ENCODE data around the gene CASP6.

Gene CASP6

GRCh38 chr4:109728385-109728784 is 25.1 kb upstream of the CASP6 start:
- Histone ChIP-seq H3K36me3 (peaks cover 32% of the 10 kb centered on the region), H3K27ac (no peak overlapping the region), H3K27me3 (ENCODE audit: insufficient read depth, low read depth, severe bottlenecking) (no peaks in the 10 kb centered on the region), H3K9me3 (ENCODE audit: severe bottlenecking) (no peaks in the 10 kb centered on the region), H3K4me3 (ENCODE audit: low read depth, low read length) (peak overlapping the region; percentile 51)
- DNase-seq = no peak
- no peak for TF ChIP-seq CTCF (IDR thresholded peaks at IDR 0.05; ENCODE audit: low read depth, low read length)

GRCh38 chr4:109723110-109723509 is 19.9 kb upstream of the CASP6 start:
- DNase-seq = no peak
- Histone ChIP-seq H3K4me3 (ENCODE audit: low read depth, low read length) (no peak overlapping the region), H3K27me3 (ENCODE audit: insufficient read depth, low read depth, severe bottlenecking) (no peaks in the 10 kb centered on the region), H3K27ac (no peak overlapping the region), H3K36me3 (peaks cover 31% of the 10 kb centered on the region), H3K9me3 (ENCODE audit: severe bottlenecking) (no peaks in the 10 kb centered on the region)
- no peak for TF ChIP-seq CTCF (IDR thresholded peaks at IDR 0.05; ENCODE audit: low read depth, low read length)

GRCh38 chr4:109722357-109722756 is 19.1 kb upstream of the CASP6 start:
- H3K27ac ChIP-seq = no peak overlapping the region
- no peak overlapping the region for H3K4me3 ChIP-seq (ENCODE audit: low read depth, low read length)
- no peaks in the 10 kb centered on the region for H3K9me3 ChIP-seq (ENCODE audit: severe bottlenecking)
- no peaks in the 10 kb centered on the region for H3K27me3 ChIP-seq (ENCODE audit: insufficient read depth, low read depth, severe bottlenecking)
- H3K36me3 ChIP-seq = peaks cover 35% of the 10 kb centered on the region
- no peak for DNase-seq
- TF ChIP-seq CTCF (IDR thresholded peaks at IDR 0.05; ENCODE audit: low read depth, low read length) = no peak

GRCh38 chr4:109721033-109721432 is 17.8 kb upstream of the CASP6 start:
- H3K27ac ChIP-seq = no peak overlapping the region
- no peaks in the 10 kb centered on the region for H3K9me3 ChIP-seq (ENCODE audit: severe bottlenecking)
- H3K4me3 ChIP-seq (ENCODE audit: low read depth, low read length) = no peak overlapping the region
- TF ChIP-seq CTCF (IDR thresholded peaks at IDR 0.05; ENCODE audit: low read depth, low read length) = no peak
- peaks cover 40% of the 10 kb centered on the region for H3K36me3 ChIP-seq
- H3K27me3 ChIP-seq (ENCODE audit: insufficient read depth, low read depth, severe bottlenecking) = no peaks in the 10 kb centered on the region
- DNase-seq = no peak

GRCh38 chr4:109719604-109720003 is 16.4 kb upstream of the CASP6 start:
- TF ChIP-seq CTCF (IDR thresholded peaks at IDR 0.05; ENCODE audit: low read depth, low read length) = no peak
- H3K36me3 ChIP-seq = peaks cover 37% of the 10 kb centered on the region

GRCh38 chr4:109718759-109719158 is 15.5 kb upstream of the CASP6 start:
- H3K27me3 ChIP-seq (ENCODE audit: insufficient read depth, low read depth, severe bottlenecking) = no peaks in the 10 kb centered on the region
- no peak overlapping the region for H3K27ac ChIP-seq
- no peak for TF ChIP-seq CTCF (IDR thresholded peaks at IDR 0.05; ENCODE audit: low read depth, low read length)
- peaks cover 40% of the 10 kb centered on the region for H3K36me3 ChIP-seq
- H3K9me3 ChIP-seq (ENCODE audit: severe bottlenecking) = no peaks in the 10 kb centered on the region
- no peak for DNase-seq
- no peak overlapping the region for H3K4me3 ChIP-seq (ENCODE audit: low read depth, low read length)

More at GRCh38 chr4:109719604-109720003, 16.4 kb upstream of the CASP6 start:
- no peak for DNase-seq
- H3K27me3 ChIP-seq (ENCODE audit: insufficient read depth, low read depth, severe bottlenecking) = no peaks in the 10 kb centered on the region
- H3K4me3 ChIP-seq (ENCODE audit: low read depth, low read length) = no peak overlapping the region
- no peak overlapping the region for H3K27ac ChIP-seq
- H3K9me3 ChIP-seq (ENCODE audit: severe bottlenecking) = no peaks in the 10 kb centered on the region
